Mammary epithelial cell (primary cell): ENCODE results near the gene RPS6KA5.

Source experiments
- EZH2 ChIP-seq: IDR thresholded peaks from 2 replicates; pipeline ENCODE4 v1.6.1; 2012; ENCODE audit warnings: low read length, inconsistent platforms, borderline replicate concordance
- TF ChIP-seq, protein P1 (sequence below), 2 donors: IDR thresholded peaks in 1 of 2; conservative IDR thresholded peaks in 1 of 2; 2 replicates each; pipeline ENCODE4 v1.5.1; 2011 to 2012; ENCODE audit warnings: inconsistent platforms in 2 of 2, low read length in 2 of 2, mild to moderate bottlenecking in 2 of 2, control low read depth in 1 of 2, low read depth in 1 of 2; ENCODE audit not compliant: insufficient read depth in 1 of 2; ENCODE audit errors: extremely low read depth in 1 of 2

DNA sequence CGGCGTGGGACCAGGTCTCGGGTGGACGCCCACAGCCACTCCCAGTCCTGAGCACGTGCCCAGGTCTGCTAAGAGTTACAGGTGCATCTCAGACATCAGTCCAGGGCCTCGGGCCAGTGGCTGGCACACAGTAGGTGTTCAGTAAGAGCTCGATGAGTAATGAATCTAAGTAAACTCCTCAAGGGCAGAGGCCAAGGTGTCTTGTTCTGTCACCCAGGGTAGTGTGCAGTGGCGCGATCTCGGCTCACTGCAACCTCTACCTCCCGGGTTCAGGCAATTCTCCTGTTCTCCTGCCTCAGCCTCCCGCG is 255.4 kb downstream of the RPS6KA5 start:
- TF ChIP-seq EZH2, result no peak
- TF ChIP-seq, protein P1, sequence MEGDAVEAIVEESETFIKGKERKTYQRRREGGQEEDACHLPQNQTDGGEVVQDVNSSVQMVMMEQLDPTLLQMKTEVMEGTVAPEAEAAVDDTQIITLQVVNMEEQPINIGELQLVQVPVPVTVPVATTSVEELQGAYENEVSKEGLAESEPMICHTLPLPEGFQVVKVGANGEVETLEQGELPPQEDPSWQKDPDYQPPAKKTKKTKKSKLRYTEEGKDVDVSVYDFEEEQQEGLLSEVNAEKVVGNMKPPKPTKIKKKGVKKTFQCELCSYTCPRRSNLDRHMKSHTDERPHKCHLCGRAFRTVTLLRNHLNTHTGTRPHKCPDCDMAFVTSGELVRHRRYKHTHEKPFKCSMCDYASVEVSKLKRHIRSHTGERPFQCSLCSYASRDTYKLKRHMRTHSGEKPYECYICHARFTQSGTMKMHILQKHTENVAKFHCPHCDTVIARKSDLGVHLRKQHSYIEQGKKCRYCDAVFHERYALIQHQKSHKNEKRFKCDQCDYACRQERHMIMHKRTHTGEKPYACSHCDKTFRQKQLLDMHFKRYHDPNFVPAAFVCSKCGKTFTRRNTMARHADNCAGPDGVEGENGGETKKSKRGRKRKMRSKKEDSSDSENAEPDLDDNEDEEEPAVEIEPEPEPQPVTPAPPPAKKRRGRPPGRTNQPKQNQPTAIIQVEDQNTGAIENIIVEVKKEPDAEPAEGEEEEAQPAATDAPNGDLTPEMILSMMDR (conservative IDR thresholded peaks at IDR 0.05 in 1 of 2, IDR thresholded peaks at IDR 0.05 in 1 of 2; ENCODE audit: extremely low read depth in 1 of 2, insufficient read depth in 1 of 2, low read depth in 1 of 2, low read length in 2 of 2), result no peak
